Activated CD4-positive, CD25-positive, alpha-beta regulatory T cell treated with anti-CD3 and anti-CD28 coated beads, Interleukin-2, amount 50 U/mL, for 72 hours (primary cell): ENCODE data around the gene FHOD3.

ENCODE experiments used
- DNase-seq: peaks from one replicate; pipeline ENCODE4 v3.0.0; 2021

FHOD3 gene

DNA sequence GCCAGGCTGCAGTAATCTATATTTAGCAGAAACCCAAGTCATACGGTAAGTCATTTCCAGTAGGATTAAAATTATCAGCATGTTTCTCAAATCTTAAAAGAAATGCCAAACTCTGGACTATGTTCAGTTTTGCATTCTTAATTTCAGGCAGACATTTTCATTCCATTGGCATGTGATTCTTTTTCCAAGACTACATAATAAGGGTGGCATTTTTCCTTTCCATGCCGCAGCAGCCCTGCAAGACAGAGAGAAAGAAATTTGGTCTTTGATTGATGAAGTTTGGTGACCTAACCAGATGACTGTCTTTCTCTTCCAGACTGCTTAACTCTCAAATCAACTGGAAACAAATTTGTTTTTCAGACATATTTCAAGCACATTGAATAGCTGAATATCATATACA lies 118.1 kb downstream of the FHOD3 start:
- DNase-seq: no peak

DNA sequence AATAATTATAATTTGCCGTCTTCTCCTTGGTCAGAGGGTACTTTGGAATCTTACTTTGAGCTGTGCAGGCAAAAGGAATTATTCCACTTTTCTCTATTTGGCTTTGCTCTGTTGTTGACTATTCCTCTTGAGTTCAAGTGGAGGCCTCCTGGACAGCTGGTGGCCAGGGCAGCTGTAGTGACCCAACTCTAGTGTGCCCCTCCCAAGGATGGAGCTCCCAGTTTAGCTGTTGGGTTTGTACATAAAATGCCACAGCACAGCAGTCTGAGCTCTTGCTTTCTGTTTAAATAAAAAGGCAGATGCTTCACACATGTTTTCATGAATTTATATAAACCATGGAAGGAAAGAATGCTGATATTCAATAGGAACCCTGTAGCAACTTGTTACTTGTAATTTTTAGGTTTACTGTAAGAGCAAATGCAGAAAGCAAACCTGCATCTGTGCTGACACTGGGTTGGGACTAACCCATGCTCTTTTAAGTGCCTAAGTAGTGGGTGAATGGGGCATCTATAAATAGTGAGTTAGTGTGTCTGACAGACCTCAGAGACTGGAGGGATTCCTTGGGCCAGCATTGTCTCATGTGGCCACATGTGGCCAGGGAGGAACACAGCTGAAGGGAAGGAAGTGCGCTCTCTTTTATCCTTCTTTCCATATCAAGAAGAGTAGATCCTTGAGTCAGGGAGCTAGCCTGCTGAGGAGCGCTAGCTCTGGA lies 121.8 kb downstream of the FHOD3 start:
- DNase-seq: no peak

DNA sequence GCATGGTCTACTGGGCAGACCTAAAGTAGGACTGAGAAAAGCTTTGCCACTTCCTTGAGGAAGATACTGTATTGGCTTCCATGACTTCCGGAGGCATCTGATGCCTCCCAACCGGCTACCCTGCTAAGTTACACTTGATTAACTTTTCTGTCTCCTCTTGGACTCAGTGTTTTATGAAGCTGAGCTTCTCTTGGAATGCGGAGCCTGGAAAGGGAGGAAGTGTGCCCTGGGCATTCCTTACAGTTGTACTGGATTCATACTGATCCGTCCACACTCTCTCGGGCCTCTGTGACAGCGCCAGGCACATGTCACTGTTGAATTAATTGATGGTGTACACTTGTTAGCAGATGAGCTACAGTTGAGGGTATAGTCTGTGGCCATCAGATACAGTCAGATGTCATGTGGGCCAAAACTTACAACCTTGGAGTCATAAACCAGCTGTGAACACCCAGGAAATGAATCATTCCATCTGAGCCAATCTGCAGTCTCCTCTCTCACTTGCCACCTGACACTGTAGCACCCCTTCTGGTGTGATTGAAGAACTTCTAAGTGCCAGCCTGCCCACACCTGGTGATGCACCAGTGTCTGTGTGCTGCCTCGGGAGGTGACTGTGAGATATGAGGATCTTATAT lies 122.5 kb downstream of the FHOD3 start:
- DNase-seq: no peak

DNA sequence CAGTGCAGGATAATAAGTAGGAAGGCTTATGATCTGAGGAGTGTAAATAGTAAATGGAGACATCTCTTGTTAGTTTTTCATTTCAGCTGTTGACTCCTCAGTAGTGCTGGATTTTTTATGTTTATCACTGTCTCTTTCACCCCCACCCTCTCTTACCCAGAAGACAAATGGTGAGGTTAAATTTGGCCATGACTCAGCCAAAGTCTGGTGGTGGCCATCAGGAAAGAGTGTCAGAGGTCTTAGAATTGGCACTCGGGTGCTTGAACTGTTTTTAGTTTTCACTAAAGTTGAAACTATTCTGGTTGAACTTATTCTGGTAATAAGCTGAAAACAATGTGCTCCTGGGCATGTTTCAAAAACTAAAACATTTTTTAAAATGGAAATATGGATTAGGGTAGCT lies 123.3 kb downstream of the FHOD3 start:
- DNase-seq: no peak

DNA sequence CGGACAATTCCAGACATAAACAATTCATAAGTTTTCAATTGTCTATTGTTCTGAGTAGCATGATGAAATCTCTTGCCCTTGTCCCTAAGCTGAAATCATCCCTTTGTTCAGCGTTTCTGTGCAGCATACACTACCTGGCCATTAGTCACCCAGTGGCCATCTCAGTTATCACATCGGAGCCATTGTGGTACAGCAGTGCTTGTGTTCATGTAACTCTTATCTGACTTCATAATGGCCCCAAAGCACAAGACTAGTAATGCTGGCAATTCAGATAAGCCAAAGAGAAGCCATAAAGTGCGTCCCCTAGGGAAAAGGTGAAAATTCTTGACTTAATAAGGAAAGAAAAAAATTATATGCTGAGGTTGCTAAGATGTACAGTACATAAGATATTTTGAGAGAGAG lies 127.2 kb downstream of the FHOD3 start:
- DNase-seq: no peak

DNA sequence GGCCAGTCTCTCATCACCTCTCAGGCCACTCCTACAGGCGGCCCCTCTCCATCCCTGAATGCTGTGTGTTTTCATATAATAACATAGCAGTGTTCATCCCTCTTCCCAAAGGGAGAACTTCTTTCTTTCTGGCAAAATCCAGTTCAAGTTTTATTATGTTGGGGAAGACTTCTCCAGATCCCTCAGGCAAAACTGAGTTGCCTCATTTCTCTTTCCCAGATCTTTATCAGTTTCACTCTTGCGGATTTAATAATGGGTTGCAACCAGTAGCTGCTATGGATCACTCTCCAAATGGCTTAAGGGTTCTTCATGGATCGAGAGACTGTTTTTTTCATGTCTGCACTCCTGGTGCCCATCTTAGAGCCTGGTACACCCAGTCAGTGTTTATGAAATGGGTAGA lies 129.9 kb downstream of the FHOD3 start:
- DNase-seq: no peak

DNA sequence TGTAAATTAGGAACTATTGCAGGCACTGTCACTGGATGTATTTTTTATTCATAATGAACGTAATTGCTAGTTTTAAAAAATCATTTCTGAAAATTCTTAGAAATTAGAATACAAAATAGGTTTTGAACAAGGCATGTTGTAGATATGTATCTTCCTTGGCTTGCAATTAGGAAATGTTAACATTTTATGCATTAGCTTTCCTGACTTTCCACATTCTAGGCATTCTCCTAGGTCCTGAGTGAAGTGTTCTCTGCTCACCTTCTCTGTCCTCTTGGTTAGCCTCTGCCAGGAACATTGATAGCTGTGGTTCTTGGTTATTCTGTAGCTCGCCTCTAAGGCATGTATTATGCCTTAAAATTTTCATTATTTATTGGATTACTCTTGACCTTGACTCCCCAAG lies 130.3 kb downstream of the FHOD3 start:
- DNase-seq: no peak

DNA sequence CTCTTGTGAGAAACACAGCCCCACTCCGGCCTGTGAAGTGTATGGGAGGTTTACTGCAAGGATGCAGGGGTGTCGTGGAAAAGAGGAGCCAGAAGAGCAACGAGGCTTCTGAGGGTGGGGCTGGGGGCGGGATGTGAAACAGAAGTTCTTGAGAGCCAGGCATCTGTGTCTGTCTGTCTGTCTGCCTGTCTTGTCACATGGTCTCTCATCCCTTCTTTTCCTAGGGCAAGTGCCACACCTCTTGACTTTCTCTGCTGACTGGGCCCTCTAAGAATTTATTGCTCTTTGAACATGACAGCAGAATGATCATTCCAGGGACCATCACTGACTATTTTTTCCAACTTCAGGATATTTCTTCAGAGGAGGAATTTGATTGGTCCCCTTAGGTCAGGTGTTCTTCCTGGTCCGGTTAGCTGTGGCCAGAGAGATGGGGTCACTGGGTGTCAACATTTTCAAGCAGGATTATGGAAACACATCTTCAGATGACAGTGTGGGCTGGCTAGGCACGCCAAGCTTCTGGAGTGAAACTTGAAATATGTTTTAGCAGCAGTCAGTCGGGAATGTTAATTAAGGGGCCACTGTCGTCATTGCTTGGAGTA lies 131.0 kb downstream of the FHOD3 start:
- DNase-seq: no peak

DNA sequence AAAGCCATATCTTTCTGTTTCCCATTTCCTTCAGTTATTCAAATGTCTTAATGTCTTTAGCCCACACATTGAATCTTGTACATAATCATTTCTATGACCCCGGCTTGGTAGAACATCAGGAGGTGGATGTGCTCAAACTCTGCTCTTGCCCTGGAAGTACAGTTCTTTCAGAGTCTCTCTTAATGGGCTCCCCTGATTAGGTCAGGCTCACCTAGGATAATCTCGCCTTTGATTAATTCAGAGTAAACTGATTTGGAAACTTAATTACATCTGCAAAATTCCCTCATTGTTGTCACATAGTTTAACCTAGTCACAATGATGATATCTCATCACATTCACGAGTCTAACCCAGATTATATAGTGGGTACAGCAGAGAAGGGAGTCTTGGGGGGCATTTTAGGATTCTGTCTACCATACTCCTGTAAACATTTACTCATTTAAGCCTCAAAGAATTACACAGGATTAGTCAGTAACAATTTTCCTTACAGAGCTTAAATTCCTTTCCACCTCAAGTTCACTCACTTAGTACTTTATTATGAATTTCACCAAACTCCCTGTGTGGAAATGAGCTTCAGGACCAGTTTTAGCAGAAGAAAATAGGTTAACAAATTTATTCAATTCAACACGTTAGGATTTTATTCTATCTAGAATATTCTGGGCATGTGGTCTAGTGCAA lies 135.5 kb downstream of the FHOD3 start:
- no peak for DNase-seq

DNA sequence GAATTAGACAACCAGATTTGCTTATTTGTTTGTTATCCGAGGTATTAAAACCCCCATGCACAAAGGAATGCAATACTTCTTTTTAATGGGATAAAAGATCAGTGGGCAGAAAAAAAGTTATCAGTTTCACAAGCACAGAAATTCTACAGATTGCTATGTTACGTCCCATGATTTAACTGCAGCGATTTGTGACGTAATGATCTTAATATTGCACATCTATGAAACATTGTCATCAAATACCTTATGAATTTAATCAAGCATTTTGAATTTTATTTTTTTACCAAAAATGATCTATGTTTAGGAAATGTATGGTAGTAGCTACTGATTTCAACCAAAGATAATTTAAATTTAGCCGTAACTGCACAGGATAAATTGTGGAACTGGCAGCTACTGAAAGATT lies 138.9 kb downstream of the FHOD3 start:
- no peak for DNase-seq

DNA sequence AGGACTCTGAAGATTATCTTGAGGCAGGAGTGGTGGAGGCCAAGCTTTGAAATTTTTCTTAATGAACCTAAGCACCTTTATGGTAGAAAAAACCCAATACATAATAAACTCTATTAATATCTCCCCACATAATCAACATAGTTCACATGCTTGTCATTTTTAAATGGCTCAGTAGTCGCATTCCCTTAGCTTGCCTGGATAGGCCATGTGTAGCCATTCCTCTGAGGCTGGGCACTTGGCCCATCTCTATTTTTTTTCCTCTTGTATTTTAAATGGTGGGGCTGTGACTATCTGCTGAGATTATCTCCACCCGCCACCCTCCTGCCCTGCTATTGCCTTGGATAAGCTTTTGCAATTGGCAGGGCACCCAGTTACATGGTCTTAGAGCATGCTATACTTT lies 143.1 kb downstream of the FHOD3 start:
- DNase-seq: no peak

DNA sequence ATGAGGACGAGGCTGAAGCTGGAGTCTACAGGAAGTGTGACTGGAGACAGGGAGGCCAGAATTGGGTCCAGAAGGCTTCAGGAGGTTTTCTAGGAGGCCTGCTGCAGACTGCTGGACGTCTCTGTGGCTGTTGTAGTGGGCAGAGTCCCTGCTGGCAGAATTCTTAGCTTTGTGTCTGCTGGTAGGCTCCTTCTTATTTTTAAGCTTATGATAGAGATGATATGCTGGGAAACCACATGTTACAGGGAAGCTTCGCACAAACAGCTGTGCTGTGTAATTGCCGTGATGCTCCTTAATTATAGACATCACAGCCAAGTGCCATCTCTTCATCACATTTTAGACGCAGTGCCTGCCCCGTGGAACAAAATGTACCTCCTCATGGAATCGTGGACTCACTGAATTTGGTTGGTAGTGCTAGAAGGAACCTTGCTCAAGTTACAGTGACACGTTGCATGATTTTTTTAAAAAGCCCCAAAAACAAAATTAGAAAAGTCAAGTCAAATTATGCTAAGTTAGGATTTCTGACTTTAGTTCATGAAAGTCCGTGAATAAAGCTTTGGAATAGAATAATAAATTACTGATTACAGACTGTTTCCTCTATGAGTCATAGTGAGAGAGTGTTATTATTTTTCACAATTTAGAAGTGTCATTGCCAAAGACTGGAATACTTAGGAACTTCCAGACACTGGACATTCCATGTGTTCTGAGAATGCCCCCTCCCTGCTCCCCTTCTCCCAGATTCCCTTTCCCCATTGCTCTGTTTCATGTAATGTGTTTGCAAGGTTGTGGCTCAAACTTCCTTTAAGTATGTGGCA lies 144.1 kb downstream of the FHOD3 start:
- no peak for DNase-seq

DNA sequence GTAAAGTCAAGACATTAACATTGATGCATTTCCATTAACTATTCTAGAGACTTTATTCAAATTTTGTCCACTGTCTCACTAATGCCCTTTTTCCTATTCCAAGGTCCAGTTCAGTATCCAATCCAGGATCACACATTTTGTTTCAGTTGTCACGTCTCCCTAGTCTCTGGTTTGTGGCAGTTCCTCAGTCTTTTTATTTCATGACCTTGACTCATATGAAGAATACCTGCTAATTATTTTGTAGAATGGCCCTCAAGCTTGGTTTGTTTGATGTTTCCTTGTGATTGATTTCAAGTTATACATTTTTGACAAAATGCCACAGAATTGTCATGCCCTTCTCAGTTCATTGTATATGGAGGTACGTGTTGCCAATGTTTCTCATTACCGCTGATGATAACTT lies 145.2 kb downstream of the FHOD3 start:
- DNase-seq: no peak

DNA sequence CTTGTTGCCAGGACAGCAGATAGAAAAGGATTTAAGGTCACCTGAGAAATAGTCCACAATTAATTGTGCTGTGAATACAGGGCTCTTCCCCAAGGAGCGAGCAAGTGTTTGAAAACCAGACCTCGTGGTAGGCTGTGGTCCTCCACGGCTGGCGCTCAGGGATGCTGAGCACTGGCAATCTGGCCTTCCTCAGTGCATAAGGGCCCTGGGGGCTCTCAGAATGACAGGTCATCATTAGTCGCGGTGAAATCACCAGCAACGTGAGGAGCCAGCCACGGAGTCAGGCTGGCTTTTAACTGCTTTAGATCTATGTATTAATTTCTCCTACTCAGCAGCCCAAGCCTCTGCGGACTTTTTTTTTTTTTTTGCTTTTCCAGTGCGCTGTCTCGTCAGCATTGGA lies 148.5 kb downstream of the FHOD3 start:
- no peak for DNase-seq

DNA sequence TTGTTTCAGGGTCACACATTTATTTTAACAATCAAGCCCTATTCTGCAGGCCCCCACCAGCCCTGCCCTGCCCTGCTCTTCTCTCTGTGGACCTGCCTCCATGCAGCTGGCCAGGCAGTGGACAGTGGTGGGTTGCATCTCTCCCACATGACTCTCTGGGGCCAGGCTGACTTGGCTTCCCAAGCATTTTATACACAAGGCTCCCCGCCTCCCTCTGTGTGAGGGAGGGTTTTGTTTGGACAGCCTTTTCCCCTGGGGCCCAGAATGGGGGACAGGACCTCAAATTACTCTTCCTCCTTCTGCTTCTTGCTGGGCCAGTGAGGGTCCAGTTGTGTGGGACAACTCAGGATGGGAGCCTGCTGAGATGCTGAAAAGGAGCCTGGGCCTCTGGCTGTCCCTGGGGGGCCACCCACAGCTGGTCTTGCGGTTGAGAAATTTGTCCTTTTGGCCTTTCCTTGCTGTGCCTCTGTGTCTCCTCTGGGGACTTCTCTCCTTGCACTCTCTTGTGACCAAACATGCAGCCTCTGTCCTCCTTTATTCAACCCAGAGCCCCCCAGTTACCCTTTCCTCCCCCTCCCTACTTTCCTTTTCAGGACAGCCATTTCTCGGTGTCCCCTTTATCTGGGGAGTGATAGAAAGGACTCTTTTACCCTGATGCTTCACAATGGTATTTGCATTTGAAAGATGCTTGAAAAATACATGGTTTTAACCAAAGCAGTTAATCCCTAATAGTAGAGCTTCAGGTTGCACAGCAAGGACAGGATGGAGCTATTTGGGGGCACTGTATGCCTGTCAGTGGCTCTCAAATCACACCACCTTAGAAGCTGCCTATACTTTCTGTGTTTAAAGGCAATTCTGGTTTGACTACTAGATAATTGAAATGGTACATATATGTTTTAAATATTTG lies 151.1 kb downstream of the FHOD3 start:
- DNase-seq: no peak

DNA sequence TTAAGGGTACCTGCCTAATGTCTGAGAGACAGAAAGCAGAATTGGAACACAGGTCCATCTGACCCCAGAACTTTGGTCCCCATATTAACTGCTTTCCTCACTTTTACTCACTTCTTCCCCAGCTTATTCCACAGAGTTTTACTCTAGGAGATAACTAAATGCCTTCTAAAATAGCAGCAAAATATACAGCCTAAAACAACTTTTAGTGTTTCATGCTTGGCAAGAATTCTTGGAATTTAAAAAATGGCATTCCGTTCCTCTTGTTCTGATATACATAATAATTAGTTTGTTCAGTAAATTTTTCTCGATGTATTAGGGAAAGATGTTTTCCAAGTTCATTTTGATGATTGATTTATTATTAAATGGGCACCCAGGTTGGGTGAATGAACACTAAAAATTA lies 151.9 kb downstream of the FHOD3 start:
- no peak for DNase-seq

DNA sequence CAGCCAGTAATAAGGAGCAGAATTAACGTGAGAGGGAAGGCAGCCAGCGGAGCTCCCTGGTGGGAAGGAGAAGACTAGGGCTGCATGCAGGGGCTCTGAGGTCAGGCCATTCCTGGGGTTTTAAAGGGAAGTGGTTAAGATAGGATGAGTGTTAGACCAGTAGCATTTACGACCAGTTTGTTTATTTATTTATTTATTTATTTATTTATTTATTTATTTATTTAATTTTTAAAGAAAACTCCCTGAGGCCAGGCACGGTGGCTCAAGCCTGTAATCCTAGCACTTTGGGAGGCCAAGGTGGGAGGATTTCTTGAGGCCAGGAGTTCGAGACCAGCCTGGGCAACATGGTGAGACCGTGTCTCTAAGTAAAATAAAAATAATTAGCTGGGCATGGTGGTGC lies 152.8 kb downstream of the FHOD3 start:
- no peak for DNase-seq

DNA sequence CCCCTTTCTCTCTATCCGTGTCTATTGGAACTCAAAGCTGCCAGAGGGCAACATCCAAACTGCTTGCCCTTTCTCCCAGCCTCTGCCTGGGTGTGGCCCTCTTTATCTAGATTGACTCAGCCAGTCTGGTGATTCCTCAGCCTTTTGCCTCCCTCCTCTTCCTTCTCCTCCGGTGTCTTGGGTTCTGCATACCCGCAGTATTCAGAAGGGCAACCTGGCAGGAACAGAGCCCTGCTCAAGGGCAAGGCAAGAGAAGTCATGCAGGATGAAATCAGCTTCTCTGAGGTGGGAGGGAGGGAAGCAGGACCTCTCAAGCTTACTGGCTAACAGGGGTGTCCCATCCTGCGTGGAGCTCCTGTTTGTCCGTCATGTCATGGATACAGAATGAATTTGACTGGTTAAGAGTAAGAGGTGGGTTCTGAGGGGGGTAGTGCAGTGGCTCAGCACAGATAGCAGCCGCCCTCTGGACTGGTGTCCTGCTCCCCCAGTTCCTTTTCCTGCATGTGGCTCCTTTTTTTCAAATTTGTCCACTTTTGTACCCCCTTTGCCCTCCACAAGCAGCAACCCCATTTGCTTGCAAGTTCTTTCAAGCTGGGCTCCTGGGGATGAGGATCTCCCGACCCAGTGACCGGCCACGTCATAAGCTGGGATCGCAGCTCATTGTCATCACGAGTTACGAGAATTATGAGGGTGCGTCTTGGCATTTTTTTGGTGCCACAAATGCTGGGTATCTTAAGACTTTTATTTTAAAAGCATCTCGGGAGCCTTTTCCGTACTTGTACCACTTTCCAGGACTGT lies 154.1 kb downstream of the FHOD3 start:
- DNase-seq: no peak

DNA sequence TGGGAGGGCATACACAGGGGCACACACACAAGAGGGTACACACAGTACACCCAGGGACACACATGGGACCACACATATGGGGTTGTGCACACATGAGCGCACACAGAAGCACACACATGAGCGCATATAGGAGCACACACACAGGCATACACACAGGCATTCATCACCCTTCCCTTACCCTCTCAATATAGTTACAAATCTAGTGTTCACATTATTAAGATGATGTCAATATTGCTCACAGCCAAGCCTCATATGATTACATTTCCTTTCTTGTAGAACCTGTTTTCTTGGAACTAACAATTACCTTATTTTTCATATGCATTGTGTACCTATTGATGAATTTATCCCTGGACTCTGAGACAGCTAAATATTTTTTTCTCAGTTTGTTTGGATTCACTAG lies 156.7 kb downstream of the FHOD3 start:
- DNase-seq: no peak

DNA sequence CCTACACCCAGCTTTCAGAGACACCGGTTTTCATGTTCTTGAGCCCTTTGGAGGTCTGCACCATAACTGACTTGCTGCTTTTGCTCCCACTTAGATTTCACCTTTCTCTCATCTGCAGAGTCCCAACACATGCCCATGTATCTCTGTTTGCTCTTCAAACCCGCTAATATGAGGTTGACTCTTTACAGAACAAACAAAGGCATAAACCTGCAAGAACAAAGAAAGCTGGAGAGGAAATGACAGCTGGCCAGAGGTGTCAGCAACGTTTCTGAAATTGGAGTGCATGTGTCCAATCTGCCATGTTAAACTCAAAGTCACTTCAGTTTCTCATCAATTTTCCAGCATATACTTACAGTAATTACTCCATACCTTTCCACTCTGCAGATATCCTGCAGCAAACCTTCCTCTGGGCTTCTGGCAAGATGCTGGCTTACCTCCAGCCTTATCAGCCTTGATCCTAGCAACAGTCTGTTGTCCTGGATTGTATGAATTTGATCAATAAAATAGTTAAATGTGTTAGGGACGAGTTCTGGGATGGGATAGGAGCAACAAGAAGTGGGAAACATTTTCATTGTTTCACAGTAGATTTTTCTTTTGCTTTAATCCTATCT lies 157.4 kb downstream of the FHOD3 start:
- no peak for DNase-seq

DNA sequence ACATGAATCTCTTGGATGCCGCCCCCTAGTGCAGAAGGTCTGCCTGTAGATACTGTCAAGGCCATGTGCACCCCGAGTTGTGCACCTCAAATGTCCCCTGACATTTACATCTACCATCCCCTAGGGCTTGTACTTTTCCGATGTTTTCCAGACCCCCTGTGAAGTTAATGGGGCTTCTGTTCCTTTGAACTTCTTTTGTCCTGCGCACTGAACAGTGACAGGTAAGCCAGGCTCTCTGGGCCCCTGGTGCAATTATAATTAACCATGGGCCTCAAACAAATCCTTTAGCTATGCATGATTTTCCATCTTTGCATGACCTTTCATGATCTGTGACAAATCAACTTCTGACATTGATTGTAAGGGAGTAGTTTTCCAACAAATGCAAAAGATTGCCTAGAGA lies 158.4 kb downstream of the FHOD3 start:
- no peak for DNase-seq
